Hypothalamus (tissue), 51 donors: ENCODE measurements around the gene DHX9.

Source experiments
- DNase-seq, 51 donors: peaks; one replicate each; lab custom pipeline; 2025; lab: John Stamatoyannopoulos, UW

Gene DHX9

DNA sequence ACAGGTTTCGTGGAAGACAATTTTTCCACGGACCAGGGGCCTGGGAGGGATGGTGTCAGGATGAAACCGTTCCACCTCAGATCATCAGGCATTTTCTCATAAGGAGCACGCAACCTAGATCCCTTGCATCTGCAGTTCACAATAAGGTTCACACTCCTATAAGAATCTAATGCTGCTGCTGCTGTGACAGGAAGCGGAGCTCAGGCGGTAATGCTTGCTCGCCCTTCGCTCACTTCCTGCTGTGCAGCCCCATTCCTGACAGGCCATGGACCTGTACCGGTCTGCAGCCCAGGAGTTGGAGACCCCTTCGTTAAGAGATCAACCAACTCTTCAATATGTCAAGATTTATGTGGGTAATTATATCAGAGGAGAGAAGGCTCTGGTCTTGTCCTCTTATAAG, 3.3 kb upstream of the DHX9 start:
- DNase-seq: no peak

DNA sequence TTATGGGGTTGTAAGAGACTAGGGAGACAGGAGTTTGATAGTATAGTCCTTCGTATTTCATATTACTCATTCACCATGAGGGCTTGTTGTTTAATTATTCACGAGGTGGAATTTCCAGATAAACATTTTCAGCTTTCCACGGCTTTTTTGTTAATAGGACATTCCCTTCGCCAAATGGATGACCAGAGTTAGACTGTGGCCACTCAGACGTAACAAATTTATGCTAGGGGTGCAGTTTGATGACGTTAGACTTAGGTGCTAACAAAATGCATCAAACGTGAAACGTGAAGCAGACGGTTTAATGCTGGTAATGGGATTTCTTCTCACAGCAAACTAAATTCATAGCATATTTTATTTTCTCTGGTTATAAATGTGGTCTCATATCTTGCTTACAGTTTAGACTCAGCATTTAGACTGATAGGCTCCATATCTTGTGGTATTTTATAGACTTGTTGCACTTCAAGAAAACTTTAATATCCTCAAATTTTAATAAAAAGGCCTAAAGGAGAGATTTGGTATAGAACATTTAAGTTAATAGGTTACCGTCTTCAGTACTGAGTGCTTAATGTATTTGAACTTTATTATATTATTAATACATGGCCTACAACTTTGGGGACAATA, 2.3 kb downstream of the DHX9 start:
- no peak for DNase-seq

DNA sequence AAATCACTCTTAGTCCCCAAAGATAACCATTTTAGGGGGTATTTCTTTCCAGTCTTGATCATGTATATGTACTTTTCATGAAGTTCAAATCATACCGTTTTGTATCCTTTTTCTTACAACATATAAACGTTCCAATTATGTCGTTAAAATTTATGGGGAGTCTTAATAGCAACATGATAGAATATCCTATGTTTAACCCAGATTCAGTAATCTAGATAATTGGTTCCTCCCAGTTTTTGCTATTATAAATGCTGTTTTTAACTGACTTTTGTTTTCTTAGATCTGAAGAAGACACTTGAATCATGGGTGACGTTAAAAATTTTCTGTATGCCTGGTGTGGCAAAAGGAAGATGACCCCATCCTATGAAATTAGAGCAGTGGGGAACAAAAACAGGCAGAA, 3.1 kb downstream of the DHX9 start:
- DNase-seq: no peak

DNA sequence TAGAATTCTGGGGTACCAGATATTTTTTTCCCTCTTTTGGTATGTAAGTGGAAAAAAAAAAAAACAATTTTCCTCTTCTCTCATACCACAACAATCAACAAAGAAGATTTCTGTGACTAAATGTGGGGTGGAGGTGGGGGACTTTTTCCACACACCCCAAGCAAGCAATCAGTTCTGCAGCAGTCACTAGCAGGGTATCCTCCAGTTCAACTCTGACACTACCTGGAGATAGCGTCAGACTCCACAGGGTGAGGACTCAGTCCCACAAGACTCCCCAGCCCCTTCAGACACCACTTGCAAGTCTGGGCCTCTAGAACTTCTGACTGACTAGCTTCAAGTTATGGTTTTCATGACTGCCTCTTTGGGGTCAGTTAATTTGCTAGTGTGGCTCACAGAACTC, 6.2 kb downstream of the DHX9 start:
- DNase-seq: no peak

DNA sequence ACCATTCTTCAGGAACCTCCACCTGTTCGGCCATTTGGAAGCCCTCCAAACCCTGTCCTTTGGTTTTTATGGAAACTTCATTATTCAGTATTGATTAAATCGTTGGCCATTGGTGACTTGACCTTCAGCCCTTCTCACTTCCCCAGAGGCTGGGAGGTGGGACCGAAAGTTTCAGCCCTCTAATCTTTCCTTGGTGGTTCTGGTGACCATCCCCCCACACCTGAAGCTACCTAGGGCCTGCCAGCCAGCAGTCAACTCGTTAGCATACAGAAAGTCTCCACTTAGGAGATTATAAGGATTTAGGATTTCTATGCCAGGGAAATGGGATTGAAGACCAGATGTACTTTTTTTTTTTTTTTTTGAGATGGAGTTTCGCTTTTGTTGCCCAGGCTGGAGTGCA, 6.7 kb downstream of the DHX9 start:
- no peak for DNase-seq

DNA sequence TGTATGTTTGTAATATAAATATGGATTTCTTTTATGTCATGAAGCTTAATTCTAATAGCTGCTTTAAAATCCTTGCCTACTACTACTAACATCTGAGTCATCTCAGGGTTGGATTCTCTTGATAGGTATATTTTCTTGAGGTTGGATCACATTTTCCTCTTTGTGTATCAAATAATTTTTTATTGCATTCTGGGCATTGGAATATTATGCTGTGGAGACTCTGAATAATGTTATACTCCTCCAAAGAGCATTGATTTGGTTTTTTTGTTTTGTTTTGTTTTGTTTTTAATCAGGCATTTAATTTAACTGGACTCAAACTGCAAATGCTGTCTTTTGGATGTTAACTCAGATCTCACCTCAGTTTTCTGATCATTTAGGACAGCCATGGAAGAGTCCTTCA, 8.0 kb downstream of the DHX9 start:
- DNase-seq: no peak

DNA sequence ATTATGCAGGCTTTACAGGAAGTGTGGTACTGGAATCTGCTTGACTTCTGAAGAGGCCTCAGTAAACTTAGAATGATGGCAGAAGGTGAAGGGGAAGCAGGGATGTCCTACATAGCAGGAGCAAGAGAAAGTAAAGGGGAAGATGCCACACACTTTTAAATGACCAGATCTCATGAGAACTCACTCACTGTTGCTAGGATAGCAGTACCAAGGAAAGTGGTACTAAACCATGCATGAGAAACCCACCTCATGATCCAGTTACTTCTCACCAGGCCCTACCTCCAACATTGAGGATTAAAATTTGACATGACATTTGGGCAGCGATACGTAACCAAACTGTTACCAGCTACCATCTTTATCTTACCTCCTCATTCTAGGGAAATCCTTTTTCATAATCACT, 9.6 kb downstream of the DHX9 start:
- DNase-seq: no peak

DNA sequence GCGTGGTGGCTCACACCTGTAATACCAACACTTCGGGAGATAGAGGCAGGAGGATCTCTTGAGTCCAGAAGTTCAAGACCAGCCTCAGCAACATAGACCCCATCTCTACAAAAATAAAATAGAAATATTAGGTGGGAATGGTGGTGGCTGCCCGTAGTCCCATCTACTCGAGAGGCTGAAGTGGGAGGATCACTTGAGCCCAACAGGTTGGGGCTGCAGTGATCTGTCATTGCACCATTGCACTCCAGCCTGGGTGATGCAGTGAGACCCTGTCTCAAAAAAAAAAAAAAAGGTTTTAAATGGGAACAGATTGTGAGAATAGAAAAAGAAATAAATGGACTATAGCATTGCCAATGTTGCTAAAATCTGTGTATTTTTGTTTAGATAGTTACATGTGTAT, 11.2 kb downstream of the DHX9 start:
- DNase-seq: no peak

DNA sequence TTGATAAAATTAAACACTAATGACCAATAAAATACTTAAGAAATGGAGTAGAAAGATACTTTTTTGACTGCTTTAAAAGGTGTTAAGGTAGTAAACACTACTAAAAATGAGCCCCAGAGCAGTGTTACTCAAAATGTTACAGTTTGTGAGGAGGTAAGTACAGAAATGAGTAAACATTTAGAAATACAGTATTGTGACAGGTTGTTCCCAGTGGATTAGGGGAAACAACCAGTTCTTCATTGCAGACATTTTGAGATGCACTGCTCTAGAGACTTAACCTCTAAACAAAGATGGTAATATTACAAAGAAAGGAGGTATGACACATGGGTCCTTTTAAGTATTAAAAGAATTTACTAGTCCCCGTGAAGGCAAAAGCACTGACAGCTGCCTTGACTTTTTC, 12.7 kb downstream of the DHX9 start:
- no peak for DNase-seq

DNA sequence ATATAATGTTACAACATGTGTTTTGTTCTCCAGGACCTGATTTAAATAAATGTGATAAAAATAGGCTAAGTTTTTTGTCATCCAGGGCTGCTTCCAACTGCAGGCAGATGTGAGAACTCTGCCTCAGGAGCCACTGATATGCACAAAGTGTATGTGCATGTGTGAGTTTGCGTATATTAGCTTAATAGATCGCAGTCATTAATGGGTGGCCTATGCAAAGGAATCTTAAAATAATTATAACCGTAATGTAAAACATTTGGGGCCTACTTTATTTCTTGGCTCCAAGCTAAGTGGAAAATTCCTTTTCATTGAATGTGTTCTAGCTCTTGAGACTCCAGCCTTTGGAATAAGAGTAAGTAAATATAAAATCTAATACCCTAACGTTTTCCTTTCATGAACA, 16.8 kb downstream of the DHX9 start:
- DNase-seq: no peak

DNA sequence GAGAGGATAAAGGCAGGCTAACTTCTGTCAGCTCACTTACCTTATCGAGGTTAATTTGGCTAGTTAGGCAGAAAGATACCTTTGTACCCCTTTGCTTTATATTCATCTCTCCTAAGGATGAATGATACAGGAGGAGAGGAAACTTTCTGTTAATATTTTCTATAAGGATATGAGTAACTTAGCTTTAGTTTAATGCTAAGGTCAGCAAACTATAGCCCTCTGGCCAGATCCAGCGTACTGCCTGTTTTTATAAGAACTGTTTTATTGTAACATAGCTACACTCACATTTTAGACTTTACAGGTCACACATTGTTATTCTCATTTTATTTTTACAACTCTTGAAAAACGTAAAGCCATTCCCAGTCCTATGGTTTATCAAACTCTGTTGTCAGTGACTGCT, 18.1 kb downstream of the DHX9 start:
- DNase-seq: no peak

DNA sequence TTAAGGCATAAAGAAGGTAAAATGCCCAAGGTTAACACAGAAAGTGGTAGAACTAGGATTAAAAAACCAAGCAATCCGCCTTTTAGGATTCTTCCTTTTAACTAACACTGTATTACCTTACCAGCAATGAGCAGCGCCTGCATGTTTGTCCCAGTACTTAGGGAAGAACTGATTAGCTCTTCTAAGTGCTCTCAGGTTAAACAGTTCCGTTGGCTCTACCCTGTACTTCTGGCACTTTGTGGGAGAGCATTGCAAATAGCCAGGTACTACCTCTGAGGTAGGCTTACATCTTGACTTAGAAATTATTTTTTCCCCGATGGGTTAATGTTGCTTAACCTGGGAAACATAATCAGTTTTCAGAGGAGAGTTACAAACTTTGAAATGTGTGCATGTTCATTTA, 21.5 kb downstream of the DHX9 start:
- no peak for DNase-seq

DNA sequence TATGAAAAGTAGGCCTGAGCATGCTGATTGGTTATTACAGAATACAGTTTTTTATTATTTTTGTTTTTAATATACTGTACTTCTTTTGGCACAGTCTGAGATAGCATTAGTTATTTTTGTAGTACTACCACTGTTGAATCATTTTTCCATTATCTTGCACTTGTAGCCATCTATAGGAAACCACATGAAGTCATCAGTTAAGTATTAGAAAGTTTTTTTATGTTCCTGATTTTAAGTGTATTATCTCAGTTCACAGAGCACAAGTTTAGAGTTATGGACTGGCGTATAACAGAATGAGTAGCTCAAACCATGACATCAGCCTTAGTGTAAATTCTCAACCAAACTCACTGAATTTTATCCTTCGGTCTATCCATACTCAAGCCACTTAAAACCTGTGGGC, 22.8 kb downstream of the DHX9 start:
- no peak for DNase-seq

DNA sequence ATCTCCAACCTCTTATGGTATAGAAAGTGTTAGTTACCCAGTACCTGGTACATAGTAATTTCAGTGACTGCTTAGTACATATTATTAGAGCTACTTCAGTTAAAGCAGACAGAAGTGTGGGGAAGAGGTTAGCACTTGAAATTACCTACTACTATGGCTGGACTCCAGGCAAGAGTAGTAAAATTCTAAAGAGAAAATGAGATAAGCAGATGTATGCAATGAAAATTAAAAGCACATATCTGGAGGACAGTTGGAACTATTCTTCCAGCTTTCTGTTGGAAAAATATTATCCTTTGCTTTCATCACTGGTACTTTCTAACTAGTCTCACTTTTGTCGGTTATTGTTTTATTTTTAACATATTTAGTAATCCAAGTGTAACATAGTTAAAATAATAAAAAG, 23.7 kb downstream of the DHX9 start:
- DNase-seq: no peak

DNA sequence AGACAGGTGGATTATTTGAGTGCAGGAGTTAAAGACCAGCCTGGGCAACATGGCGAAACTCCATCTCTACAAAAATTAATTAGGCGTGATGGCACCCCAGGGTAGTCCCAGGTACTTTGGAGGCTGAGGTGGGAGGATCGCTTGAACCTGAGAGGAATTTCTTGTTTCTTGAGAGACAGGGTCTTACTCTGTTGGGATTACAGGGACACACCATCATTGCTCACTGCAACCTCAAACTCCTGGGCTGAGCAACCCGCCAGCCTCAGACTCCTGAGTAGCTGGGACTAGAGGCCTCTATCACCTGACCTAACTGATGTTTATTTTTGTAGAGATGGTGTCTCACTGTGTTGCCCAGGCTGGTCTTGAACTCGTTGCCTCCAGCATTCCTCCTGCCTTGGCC, 24.8 kb downstream of the DHX9 start:
- no peak for DNase-seq

DNA sequence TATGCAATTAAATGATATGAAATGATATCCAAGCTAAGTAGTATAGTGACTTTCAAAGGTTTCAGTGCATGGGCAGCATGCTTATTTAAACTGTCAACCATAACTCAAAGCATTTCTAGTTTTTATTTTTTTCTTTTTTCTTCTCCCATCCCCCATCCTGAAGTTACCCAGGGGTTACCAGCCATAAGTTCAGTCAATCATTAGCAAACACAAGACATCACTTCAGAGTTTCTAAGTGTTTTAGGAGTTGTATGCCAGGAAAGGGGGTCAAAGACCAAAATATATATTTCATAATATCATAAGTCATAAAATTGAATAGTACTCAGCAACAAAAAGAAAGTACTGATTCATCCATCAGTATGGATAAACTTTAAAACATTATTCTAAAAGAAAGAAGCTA, 28.7 kb downstream of the DHX9 start:
- DNase-seq: no peak

DNA sequence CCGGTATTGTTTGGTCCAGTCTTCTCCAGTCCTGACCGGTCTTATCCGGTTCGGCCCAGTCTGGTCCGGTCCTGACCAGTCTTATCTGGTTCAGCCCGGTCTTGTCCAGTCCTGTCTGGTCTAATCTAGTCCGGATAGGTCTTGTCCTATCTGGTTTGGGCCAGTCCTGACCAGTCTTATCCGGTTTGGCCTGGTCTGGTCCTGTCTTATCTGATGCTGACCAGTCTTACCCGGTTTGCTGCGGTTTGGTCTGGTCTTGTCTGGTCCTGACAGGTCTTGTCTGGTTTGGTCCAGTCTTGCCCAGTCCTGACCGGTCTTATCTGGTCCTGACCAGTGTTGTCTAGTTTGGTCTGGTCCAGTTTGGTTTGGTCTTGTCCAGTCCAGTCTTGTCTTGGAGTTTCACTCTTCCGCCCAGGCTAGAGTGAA, 30.1 kb downstream of the DHX9 start:
- DNase-seq: peak in 2 of 51 donors; percentile 6 to 22

DNA sequence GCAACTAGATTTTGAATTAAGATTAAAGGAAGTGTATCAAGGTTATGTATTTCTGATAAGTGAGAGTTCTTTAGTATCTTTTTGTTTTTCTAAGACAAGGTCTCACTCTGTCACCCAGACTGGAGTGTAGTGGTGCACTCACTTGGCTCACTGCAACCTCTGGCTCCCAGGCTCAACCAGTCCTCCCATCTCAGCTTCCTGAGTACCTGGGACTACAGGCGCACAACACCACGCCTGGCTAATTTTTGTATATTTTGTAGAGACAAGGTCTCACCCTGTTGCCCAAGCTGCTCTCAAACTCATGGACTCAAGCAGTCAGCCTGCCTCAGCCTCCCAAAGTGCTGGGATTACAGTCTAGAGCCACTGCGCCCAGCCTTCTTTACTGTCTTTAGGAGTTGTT, 33.7 kb downstream of the DHX9 start:
- no peak for DNase-seq

DNA sequence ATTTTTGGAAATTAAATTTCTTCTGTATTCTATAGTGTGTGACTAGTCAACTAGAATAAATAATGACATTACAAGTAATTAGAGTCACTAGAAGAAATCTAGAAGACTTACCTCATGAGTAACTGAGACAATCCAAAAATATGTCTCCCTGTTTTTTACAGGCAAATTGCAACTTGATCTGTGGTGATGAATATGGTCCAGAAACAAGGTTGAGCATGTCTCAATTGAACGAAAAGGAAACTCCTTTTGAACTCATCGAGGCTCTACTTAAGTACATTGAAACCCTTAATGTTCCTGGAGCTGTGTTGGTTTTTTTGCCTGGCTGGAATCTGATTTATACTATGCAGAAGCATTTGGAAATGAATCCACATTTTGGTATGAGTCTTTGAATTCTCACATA, 36.7 kb downstream of the DHX9 start:
- DNase-seq: no peak

DNA sequence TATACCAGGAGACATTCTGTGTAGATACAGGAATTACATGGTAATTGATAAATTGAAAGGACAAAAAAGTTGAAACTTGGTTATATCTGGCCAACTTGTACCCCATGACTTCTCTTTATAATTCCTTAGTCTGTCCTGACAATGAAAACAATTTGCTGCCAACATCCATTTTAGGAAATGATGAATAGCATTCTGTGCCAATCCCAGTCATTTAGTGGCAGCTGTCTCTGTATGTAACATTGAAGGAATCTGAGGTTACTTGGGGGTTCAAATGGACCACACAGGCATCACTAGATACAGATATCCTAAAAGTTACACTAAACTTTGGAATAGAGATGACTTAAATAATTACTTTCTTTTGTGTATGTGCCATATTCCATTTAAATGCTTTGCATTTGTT, 38.2 kb downstream of the DHX9 start:
- DNase-seq: no peak

DNA sequence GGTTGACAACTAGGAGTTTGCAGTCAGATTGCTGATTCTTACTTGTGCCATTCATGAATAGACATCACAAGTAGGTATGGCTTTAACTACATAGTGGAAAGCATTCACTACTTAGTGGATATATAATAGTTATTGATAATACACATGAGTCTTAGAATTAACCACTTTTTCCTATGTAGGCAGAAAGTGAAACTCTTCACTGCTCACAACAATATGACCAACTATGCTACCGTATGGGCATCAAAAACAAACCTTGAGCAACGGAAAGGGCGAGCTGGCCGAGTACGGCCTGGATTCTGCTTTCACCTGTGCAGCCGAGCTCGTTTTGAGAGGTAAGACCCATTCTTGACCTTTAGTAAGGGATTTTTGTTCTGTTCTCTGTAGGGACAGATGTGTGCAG, 38.7 kb downstream of the DHX9 start:
- no peak for DNase-seq

DNA sequence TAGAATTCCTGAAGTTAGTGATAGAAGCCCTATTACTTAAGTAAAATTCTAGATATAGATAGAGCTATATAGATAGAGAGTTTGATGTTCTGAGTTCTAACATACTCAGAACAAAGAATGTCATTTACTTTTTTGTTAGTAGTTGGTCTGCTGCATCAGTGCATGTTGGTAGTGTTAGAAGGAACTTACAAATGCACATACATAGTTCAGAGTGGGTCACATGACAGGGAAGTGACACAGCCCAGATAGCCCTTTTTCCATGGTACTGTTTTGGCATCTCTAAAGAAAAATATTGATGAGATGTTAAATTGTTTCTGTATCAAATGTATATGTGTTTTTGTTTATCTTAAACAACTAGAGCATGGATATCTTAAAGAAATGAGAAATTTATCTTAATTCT, 45.7 kb downstream of the DHX9 start:
- DNase-seq: no peak

DNA sequence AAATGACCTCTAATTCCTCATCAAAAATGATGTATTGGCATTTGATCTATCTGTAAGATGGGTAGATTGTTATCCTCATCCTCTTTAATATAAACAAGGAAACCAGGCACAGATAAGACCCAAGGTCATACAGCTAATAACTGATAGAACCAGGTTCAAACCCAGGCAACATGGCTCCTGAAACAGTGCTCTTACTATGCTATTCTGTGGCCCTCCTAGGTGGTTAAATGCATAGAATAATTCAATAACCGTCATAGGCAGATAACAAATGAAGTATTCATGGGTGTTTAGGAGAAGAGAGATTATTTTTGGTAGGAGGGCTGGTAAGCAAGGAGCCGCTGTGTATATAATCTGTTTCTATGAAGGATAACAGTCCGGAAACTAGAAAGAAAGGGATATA, 46.4 kb downstream of the DHX9 start:
- DNase-seq: no peak

DNA sequence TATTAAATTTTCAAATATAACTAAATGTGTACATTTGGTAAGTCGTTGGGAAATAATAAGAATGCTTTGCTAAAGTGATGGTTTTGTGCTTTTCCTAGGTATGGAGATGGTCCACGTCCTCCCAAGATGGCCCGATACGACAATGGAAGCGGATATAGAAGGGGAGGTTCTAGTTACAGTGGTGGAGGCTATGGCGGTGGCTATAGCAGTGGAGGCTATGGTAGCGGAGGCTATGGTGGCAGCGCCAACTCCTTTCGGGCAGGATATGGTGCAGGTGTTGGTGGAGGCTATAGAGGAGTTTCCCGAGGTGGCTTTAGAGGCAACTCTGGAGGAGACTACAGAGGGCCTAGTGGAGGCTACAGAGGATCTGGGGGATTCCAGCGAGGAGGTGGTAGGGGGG, 47.8 kb downstream of the DHX9 start:
- DNase-seq: no peak
